ENCODE measurements around the gene MME.
"Not testable (repeated sequence)": the region's sequence is repeated elsewhere in the genome, so short reads cannot be mapped to it uniquely, and the experiment has no call there.

Gene MME

DNA sequence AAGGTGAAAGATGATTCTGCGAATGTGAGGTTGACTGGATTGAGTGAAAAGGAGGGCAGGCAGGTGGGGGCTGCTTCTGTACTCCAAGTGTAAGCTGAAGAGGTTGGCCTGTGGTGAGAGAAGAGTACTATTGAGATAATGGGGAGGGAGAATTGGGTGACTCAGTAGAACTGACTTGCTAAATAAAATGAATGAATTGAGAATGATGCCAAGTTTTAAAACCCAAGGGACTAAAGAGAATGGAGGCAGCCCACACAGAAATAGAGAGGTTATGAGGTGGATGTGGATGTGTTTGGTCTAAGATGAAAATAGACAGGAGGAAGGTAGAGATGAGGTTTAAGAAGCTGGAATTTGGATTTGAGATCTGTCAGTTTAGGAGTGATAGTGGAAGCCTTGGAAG is 5.9 kb downstream of the MME start:
- no peak for DNase-seq

DNA sequence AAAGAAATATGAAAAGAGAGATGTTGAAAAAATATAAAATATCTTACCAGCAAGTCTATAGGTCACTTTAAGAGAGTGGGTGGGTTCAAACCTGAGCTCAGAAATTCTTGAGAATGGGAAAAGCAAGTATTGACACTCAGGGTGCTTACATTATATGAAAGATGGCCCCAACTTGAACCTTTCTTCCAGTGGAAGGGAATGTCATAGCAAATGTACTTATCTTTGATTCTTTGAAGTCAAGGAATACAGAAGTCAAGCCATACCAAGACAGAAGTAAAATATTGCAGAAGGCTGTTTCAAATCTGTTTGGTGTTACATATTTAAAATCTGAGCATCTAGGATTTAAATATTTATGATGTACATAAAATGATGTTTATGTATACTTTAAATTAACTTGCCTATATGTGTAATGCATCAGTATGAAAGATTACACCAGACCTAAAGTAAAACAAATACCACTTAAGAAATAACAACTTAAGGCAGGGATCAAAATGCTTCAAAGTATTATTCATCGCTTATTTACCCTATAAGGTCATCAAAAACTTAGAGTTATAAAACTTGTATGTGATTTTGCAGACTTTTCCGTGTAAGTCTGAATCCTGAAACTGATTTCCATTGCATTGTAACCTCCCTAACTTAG is 8.7 kb downstream of the MME start:
- DNase-seq: no peak

DNA sequence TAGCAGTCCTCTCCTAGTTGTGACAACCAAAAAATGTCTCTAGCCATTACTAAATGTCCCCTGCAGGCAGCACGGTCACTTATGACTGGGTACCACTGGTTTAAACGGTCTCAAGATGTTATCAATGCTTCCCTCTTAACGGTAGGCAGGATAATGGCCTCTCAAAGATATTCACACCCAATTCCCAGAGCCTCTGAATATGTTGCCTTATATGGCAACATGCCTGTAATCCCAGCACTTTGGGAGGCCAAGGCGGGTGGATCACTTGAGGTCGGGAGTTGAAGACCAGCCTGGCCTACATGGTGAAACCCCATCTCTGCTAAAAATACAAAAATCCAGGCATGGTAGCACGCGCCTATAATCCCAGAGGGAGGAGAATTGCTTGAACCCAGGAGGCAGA is 9.4 kb downstream of the MME start:
- no peak for DNase-seq

DNA sequence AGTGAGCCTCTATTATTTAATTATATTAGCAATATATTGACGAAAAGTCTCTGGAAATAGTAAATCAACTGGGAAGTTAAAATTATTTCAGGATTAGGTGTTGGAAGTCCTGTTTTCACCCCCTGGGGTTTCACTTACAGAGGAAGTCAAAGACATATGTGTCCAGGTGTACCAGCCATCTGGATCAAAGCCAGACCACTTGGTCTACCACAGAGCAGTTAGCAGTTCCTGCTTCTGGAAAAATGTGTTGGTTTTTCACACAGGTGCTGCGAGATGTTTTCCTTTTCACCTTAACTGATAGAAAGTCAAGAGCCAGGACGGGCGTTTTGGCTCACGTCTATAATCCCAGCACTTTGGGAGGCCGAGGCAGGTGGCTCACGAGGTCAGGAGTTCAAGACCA is 13.1 kb downstream of the MME start:
- no peak for DNase-seq

DNA sequence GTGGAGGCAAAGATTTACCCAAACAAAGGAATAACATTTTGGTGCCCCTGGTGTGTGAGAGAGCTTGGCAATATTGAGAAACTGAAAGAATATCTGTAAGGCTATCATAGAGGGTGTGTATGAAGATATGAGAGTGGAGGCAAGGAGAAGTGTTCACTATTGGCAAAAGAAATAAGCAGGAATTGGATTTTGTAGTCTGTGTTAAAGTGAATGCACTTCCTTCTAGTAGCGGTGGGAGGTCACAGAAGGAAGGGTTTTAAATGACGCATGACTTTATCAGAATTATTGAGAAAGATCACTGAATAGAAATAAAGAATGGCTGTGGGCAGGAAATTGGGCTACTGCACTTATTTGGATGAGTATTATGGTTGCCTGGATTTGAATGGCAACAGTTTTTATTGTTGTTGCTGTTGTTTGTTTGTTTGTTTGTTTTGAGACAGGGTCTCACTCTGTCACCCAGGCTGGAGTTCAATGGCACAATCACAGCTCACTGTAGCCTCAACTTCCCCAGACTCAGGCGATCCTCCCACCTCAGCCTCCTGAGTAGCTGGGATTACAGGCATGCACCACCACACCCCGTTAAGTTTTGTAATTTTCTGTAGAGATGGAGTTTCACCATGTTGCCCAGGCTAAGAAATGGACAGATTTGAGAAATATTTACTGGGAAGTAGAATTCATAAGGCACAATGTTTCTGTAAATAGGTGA is 16.3 kb downstream of the MME start:
- DNase-seq: no peak

DNA sequence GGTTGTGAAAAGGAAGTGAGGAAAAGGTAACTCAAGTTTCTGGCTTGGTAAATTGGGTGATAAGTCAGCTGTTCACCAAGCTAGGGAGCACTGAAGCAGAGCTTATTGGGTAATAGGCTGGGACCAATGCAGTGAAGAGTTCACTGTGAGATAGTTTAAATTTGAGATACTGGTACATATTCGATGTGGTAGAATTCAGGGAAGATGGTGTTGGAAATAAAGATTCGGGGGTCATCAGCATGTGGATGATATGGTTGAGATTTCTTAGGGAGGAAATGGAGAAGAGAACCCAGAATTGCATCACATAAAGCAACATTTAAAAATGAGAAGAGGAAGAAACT is 16.9 kb downstream of the MME start:
- DNase-seq: no peak

DNA sequence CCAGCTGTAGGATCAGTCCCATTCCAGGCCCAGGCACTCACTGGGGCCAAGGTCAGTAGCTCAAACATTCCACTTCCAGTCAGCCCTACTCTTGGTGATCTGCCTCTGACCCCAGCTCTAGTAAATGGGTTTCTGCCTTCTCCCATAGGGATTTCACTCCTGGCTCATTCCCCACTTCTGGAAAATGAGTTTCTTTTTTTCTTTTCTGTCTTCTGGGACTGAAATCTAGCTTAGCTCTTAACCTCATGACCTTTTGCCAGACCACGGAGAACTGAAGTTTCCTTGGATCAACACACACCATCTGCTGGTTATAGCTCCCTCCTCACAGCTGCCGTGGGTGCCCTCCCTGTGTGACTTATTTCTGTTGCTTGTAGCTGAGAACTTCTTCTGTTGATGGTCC is 21.3 kb downstream of the MME start:
- DNase-seq: no peak

DNA sequence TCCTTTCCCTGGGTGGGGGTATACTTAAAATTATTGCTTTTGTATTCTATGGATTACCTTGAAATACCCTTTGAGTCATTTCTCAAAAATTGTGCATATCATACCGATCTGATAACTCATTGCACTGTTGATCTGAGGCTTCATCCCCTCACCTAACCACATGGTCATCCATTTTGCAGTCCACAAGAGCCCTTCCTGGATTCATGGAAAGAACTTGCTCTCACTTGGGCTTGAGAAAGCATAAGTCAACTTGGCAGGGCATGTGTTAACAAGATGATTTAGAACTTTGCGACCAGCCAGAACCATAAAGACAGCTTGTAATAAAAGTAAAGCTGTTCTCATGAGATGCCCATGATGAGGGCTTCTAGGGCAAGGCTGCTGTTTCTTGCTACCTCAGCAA is 22.2 kb downstream of the MME start:
- DNase-seq: no peak

DNA sequence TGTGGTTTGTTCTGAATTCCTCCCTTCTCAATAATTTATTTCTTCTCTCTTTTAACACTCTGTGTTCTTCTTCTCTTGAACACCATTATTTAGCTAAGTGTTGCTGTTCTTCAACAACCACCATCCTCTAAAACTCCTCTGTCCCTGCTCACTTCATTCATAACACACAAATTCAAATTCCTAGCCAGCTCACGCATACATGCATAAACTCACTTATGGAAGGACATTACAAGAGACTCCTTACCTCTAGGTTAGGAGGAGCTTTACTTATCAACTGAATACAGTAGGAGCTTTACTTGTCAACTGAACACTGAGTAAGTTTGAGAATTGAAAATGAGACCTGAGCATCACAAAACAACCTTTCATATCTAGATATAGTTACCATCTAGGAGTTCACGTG is 23.6 kb downstream of the MME start:
- DNase-seq: no peak

DNA sequence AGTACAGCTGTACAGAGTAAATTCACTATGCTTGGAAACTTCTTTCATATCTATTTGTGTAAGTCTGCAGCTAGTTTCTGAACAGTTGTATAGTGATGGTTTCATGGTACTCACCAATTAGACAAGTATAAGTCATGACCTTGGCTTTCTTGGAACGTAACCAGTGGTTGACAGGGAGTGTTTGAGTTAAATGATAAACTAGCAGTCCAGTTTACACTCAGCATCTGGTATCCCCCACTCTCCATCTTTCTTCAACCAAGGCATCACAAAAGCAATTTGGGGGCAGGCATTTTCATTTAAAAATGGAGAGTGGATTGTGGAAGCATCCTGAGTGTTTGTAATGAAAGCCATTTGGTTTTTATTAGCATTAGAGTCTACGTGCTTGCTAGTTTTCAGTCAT is 26.0 kb downstream of the MME start:
- no peak for DNase-seq

DNA sequence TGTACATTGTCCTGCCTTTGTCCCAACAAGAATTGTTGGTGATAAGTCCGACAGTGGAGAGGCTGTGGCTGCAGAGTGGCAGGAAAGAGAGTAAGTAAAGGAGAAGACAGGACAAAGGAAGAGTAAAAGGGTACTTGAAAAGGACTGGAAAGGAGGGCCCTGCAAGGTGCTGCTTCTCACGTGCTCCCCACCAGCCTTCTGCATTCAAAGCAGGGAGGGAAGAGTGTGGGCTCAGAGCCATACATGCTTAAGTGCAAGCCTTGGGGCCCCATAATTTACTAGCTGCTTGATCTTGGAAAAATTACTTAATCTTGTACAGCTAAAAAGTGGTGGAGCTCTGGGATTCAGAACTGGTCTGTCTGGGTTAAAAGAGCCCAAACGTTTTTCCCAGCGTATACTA is 29.9 kb downstream of the MME start:
- DNase-seq: no peak

DNA sequence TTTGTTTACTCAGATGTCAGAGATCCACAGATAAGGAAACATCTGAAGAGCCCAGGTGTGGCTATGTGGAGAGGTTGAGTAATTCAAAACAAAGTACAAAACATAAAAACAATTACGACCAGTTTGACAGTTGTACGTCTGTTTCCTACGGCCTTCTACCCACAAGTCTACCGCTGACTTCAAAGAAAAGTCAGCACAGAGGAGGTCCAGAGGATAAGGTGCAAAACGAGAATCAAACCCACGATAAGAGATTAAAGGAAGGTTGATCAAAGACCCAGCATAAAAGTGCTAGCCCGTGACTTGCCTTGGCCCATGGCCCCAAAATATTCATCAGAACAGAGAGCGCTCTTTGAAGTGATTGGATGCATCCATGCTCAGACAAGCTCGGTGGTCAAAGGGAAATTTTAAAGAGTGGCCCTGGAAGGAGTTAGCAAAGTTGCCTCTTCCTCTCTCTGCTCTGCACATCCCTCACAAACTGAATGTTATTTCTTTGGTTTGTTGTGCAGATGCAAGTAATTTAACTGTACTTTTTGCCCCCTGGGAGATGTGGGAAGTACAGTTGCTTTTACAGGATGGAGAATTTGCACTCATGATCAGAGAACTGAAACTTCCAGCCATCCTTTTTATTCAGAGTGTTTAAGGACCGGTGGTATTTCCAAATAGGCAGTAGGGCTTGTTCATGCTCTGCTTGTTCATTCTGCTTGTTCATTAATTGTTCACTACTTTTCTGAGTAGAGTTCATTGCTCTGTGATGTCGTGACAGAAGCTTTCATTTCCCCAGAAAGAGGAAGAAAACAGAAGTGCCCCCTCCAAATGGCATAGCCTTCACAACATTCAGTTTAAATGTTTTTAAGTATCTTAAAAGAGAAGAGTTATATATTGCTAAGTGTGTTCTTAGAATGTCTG is 31.1 kb downstream of the MME start:
- DNase-seq: no peak

DNA sequence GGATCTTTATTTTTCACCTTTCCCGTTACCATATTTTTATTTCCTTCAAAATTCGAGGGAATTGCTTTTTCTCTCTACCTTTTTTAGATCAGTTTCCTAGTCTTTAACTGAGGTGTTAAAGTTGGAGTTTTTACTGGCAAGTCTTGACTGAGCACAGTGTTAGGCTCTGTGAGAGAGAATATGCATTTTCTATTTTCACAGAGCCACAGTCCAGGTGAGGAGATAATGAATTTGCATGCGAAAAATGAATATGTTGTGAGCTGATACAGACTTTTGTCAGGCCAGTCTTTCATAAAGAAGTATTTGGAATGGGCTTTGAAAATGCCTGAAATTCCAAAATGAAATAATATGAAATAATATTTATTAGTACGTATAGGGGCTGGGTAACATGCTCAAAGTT is 31.9 kb downstream of the MME start:
- no peak for DNase-seq

DNA sequence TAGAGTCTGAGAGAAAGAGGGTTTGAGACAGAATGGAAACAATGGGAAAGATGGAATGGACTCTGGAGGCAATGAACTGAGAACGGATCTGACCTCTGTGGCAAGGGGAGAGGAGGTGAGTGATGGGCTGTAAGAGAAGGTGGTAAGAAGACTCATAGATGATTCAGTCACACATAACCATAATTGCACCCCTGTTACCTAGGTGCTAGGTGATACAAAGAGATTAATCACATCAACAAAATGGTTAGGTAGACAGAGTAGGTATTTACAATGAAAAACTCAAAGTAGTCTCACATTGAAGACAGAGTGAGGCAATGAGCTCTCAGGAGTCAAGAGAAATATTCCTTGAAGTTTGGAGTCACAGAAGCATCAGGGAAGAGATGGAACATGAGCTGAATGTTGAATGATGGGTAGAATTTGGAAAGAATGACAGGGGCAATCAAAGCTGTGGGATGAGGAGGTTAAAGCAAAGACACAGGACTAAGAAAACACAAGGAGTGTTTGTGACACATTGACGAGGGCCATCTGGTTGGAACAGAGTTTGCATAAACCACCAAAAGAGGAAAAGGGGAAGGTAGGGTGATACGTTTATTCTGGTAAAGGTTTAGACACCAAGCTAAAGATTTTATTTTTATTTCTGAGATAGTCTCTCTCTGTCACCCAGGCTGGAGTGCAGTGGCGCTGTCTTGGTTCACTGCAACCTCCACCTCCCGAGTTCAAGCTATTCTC is 32.7 kb downstream of the MME start:
- DNase-seq: no peak

DNA sequence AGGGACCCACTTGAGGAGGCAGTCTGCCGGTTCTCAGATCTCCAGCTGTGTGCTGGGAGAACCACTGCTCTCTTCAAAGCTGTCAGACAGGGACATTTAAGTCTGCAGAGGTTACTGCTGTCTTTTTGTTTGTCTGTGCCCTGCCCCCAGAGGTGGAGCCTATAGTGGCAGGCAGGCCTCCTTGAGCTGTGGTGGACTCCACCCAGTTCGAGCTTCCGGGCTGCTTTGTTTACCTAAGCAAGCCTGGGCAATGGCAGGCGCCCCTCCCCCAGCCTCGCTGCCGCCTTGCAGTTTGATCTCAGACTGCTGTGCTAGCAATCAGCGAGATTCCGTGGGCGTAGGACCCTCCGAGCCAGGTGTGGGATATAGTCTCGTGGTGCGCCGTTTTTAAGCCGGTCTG is 44.6 kb downstream of the MME start:
- not testable (repeated sequence) for DNase-seq

DNA sequence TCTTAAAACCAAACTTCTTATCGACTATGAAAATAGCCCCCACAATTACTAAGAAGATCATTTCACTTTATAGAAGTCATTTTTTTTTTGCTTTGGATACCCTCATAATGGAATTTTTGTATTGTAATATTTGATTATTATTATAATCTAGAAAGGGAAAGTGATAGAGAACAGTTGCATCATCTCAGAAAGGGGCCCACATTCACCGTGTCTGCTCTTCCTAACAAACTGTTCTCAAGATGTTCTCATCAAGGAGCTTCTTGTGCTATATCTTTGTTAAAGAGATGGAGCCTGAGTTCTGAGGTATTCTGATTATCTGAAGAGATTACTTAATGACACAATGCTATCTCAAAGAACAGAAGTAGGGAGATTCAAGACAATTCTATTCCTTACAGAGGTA is 49.3 kb downstream of the MME start:
- no peak for DNase-seq

DNA sequence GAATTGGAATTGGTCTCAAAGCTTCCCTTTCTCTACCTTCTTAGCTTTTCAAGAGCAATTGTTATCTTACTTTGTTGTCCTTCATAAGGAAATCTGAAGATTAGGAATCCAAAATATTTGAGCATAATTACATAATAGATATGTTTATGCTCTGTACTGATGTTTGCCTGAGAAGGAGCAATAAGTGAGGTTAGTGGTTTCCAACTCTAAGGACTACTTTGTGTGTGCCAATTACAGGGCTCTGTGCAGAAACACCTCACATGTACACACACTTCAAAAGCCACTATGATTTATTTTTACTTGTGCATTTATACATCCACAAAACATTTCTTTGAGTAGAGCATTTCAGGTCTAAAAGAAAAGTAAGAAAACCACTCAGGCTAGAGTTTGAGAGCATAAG is 49.9 kb downstream of the MME start:
- DNase-seq: no peak

DNA sequence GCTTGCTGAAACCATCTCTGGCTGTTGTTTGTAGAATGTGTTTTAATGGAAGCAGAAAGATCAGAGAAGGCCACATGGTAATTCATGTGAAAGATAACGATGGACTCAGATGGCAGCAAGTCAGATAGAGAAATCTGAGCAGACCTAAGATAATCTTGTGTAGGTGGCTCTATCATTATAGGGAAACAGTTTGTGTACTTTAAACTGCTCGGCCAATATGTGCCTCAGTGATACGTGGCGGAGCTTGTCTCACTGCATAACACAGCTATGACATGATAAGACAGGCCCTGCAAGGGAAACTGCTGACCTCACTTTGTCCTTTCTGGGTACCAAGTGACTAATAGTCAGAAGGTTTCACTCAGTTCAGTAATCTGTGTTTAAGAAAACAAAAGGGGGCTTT is 51.0 kb downstream of the MME start:
- DNase-seq: no peak

DNA sequence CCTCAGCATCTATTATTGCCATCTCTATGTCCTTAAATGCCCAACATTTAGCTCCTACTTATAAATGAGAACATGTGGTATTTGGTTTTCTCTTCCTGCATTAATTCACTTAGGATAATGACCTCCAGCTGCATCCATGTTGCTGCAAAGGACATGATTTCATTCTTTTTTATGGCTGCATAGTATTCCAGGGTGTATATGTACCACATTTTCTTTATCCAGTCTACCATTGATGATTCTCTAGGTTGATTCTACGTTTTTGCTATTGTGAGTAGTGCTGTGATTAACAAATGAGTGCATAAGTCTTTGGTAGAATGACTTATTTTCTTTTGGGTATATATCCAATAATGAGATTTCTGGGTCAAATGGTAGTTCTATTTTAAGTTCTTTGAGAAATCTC is 54.2 kb downstream of the MME start:
- DNase-seq: not testable (repeated sequence)

DNA sequence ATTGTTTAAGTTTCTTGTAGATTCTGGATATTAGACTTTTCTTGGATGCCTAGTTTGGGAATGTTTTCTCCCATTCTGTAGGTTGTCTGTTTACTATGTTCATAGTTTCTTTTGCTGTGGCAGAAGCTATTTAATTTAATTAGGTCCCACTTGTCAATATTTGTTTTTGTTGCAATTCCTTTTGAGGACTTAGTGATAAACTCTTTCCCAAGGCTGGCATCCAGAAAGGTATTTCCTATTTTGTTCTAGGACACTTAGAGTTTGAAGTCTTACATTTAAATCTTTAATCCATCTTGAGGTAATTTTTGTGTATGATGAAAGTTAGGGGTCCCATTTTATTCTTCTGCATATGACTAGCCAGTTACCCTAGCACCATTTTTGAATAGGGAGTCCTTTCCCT is 54.9 kb downstream of the MME start:
- DNase-seq: no peak

DNA sequence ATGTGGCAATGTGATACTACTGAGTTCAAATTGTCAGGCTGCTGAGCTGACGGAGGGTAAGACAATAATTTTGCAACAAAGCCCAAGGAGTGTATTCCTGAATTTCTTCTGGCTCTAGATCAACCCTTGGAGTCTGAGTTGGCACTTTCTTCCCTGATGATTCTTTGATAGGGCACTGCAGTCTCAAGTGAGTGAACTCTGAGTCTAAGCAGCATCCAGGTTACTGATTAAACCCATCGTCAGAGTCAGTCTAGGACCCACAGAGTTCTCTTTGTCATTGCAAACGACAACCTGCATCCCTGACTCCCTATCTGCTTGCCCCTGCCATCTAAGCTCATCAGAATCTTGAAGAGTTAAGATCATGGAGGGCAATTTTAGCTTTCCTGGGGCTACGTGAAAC is 58.6 kb downstream of the MME start:
- no peak for DNase-seq

DNA sequence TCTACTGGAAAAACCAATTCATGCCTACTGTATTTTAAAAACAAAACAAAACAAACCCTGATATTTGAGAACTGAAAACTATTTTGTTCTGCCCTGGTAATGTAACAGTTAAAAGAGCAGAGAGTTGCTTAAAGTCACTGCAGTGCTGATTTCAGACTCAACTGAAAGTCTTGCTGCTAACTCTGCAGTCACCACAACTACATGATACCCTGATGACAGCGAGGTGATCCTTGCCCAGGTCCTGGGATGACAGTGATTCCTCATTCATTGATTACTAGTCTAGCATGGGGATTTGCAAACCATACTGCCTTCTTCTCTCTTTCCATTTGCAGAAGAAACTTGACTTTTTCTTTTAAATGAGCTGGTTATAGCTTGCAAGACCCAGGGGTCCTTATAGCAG is 67.5 kb downstream of the MME start:
- no peak for DNase-seq

DNA sequence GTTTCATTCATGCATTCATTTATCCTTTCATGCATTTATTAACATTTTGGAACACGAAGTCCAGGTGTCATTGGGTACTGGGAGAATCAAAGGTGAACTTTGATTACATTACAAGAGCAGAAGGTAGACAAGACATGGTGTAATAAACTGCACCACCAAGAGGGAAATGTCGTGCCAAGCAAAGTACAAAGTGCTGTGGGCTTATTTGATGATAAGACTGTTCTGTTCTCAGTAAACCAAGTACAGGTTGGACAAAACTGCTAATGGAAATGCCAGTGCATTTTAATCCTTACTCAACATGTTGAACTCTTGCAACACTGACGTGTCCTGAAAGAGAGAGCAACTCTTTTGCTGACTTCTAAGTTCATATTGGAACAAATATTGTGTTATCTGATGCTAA is 69.4 kb downstream of the MME start:
- no peak for DNase-seq
